G401 (cell line): Measurements from ENCODE around the gene ACOT11. TPM values are rescaled to one million over a fixed set of nuclear protein-coding genes. Genes with fewer than 3 reads are reported as not detected.
"Not testable (repeated sequence)": the region's sequence is repeated elsewhere in the genome, so short reads cannot be mapped to it uniquely, and the experiment has no call there.

Experiments
- DNase-seq: peaks from one replicate; pipeline ENCODE4 v3.0.0-alpha.2; 2015; ENCODE audit warnings: low spot score
- in situ Hi-C: cut with HindIII; loops from 2 replicates; pipeline ENCODE4 v1.10.0; 2016; ENCODE audit warnings: low sequenced_read_pairs, mixed read lengths
- total RNA-seq: library from RNA; depleted of rRNA; stranded (reverse); fragments of >200 nt; shearing (Covaris generic); gene quantifications from 2 replicates; pipeline ENCODE4 v1.2.3, GENCODE V29; 2014

The ACOT11 gene
- total RNA-seq, 1 experiment from 2014 or later = 13.6 TPM

GRCh38 chr1:54532033-54532432, 16.0 kb upstream of the ACOT11 start:
- no peak for DNase-seq
- in situ Hi-C loops = no loop called here

GRCh38 chr1:54536656-54537055, 11.4 kb upstream of the ACOT11 start:
- in situ Hi-C loops = not testable (repeated sequence)

DNA sequence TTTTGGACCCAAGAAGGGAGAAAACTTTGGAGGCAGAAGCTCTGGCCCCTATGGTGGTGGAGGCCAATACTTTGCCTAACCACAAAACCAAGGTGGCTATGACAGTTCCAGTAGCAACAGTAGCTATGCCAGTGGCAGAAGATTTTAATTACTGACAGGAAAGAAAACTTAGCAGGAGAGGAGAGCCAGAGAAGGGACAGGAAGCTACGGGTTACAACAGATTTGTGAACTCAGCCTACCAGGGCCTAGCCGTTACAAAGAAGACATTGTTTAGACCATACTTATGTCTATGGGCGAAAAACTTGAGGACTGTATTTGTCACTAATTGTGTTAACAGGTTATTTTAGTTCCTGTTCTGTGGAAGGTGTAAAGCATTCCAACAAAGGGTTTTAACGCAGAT, 10.4 kb upstream of the ACOT11 start:
- no peak for DNase-seq
- in situ Hi-C loops = no loop called here

More at GRCh38 chr1:54536656-54537055, 11.4 kb upstream of the ACOT11 start:
- not testable (repeated sequence) for DNase-seq

DNA sequence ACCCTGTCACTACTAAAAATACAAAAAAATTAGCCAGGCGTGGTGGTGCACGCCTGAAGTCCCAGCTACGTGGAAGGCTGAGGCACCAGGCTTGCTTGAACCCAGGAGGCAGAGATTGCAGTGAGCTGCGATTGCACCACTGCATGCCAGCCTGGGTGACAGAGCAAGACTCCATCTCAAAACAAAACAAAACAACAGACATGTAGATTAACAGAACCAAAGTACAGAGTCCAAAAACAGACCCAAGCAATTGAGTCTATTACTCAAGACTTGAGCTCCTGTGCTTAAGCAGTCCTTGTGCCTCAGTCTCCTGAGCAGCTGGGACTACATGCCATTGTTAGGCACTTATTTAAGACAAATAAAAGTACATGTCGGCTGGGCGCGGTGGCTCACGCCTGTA, 9.5 kb upstream of the ACOT11 start:
- no peak for DNase-seq
- in situ Hi-C loops = no loop called here

DNA sequence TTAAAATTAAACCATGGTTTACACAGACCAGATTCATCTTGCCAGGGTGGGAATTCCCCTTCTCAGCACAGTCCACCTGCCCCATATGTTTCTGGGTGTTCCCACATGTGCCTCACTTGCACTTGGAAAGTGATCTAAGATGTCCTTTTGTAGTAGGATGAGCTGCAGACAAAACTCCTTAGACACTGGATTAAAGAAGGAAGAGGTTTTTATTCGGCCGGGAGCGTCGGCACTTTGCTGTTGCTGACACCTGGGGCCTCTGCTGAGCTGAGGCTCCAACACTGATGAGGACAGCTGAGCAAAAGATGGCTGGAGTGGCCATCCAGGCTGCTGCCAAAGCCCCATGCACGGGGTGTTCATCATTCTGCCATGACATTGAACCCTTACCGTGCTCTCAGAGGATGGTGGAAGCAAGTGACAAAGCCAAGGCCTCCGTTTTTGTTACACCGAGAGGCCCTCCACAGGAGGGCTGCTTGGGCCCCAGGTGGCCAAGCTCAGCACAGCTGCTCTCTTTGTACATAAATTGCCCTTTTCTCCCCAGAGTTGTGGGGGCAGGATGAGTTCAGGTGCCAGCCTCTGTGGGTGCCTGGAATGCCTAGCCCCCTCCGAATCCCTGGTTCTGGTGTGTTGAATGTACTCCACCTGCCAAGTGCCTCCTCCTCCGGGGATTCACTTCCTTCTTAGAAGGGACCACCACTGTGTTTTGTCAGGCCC, 7.3 kb upstream of the ACOT11 start:
- DNase-seq = no peak
- in situ Hi-C loops = no loop called here

DNA sequence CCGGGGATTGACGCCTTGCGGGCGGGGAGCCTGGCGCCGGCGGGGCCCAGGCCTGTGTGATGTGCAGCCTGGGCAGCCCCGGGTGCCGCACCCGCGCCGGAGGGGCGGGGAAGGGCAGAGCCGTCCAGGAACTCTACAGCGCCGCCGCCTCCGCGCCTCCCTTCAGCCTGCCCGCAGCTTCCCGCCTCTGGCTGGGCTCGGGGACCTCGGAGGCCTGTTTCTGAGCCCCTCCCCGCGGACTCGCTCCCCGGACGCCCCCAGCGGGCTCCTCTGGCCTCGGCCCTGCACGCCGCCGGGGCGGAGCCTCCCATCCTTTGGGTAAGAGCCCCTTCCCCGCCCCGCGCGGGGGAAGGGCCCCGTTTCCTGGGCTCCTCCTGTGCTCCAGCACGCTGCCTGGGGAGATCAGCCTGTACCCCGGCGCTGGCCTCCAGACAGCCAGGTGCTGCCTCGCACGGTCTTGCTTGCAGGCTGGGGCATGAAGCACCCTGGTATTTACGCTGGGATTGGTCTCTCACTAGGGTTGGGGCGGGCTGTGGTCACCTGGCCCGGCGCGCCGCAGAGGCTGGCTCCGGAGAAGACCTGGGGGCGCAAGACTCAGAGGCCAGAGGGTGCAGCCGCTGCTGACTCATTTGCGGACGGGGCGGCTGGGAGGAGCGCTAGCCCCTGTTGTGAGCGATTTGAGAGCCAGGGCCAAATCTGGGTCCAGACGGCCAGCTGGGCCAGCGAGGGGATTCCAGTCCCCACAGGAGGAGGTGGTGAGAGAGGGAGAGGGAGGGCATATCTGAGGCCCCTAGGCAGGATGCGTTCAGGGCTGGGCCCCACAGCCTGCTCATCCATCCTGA, 5.7 kb upstream of the ACOT11 start:
- DNase-seq = peak; percentile 63
- in situ Hi-C loops = no loop called here

GRCh38 chr1:54542962-54543539, 5.0 kb upstream of the ACOT11 start:
- DNase-seq = peak; percentile 29
- in situ Hi-C loops = no loop called here

GRCh38 chr1:54543729-54544496, 4.1 kb upstream of the ACOT11 start:
- in situ Hi-C loops = no loop called here

GRCh38 chr1:54545916-54546635, 2.0 kb upstream of the ACOT11 start:
- no peak for DNase-seq
- in situ Hi-C loops = no loop called here

More at GRCh38 chr1:54543729-54544496, 4.1 kb upstream of the ACOT11 start:
- no peak for DNase-seq

- in situ Hi-C loops = no loop called here
- DNase-seq = no peak
Observed at GRCh38 chr1:54546651-54547401, 1.2 kb upstream of the ACOT11 start.

DNA sequence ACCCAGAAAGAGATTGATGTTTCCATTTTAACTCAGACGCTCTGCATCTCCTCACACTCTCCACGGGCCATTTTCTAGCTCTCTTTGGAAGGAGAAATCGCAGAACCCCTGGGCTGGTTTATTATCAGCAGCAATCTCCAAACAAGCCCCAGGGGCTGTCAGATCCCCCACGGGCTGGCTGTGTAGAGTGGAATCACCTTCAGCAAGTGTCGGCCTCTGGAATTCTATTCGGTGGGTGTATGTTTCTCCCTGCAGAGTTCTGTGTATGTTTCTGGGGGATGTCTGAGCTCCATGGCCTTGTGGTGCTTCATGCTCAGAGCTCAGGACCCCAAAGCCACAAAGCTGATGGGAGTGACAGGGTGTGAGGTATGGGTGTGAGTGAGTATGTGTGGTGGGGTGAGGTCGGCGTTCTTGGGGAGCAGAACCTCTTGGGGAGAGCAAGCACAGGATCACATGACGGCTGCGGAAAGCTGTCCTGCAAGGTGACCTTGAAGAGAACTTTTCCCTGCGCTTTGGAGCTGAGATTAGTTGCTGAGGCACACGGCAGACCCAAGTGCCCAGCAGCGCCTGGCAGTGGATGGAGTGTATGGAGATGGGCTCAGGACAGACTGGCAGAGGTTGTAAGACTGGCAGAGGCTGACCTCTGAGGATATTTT, 489 bp downstream of the ACOT11 start:
- in situ Hi-C loops = no loop called here

GRCh38 chr1:54549181-54549924, 1.3 kb downstream of the ACOT11 start:
- DNase-seq = no peak
- in situ Hi-C loops = no loop called here

More for the DNA sequence above, 489 bp downstream of the ACOT11 start:
- DNase-seq = peak; percentile 47

DNA sequence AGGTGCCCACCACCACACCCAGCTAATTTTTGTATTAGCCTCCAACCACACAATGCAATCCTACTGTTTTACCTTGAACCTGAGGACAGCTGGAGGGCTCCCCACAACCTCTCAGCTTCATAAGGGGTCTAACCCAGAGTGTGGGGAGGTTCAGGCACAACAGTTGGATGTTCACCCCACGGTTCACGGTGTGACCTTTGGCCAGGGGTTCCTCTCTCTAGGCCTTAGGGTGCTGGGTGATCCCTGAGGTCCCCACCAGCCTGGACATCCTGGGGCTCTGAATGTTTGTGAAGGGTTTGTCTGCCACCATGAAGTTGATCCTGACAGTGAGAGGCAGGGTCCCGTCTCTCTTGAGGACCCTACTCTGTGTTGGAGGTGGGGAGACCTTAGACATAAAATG, 3.9 kb downstream of the ACOT11 start:
- DNase-seq = no peak
- in situ Hi-C loops = no loop called here

GRCh38 chr1:54553602-54554313, 5.7 kb downstream of the ACOT11 start:
- in situ Hi-C loops = no loop called here
- DNase-seq = no peak

- in situ Hi-C loops = no loop called here
- DNase-seq = no peak
Observed at GRCh38 chr1:54556110-54556509, 8.1 kb downstream of the ACOT11 start.

DNA sequence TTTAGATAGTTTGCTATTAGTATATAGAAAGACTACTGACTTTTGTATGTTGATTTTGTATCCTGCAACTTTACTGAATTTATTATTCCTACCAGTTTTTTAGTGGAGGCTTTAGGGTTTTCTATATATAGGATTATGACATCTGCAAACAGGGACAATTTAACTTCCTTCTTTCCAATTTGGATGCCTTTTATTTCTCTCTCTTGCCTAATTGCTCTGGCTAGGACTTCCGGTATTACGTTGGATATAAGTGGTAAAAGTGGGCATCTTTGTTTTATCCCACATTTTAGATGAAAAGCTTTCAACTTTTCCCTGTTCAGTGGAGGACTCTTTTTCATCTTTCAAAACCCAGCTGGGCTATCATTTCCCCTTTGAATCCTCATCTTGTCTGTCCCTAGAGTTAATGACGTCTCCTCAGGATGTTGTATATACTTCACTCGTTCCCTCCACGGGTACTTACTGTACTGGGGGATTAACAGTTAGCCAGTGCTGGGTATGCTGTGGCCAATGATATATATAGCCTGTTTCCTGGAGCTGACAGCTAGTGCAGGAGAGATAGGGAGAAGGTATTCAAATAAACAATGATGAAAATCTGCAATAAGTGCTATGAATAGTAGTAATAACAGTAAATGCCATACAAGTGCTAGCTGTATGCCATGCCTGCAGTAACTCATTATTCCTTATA, 9.8 kb downstream of the ACOT11 start:
- in situ Hi-C loops = no loop called here
- no peak for DNase-seq
